Measurements from ENCODE around the gene TRIP12.

- TF ChIP-seq POLR2AphosphoS5 (IDR thresholded peaks at IDR 0.05) = no peak
- TF ChIP-seq CTCF (IDR thresholded peaks at IDR 0.05) = no peak
Measured at GRCh38 chr2:229922449-229923386, 909 bp upstream of the TRIP12 start, which contains the start of gene FBXO36.
